ENCODE data around the gene ZNF280A. TPM values are rescaled to one million over a fixed set of nuclear protein-coding genes. Genes with fewer than 3 reads are reported as not detected.

Gene ZNF280A
- 0.63 TPM for polyA plus RNA-seq (2013, experiment 1 of 2)
- 0.56 TPM for polyA plus RNA-seq (2013, experiment 2 of 2)

GRCh38 chr22:22520020-22520656 lies at the start of gene ZNF280A:
ZNF280A (minus strand) TSS chr22:22520270; CDS start chr22:22515630, 4,640 bp downstream.
- Histone ChIP-seq H3K4me1 (ENCODE audit: control insufficient read depth, insufficient read depth, low read length, poor library complexity, severe bottlenecking) (peaks cover 9% of the 10 kb centered on the region), H3K36me3 (ENCODE audit: control insufficient read depth, insufficient read depth, low read length) (no peaks in the 10 kb centered on the region), H3K27ac (ENCODE audit: low read depth, low read length, severe bottlenecking) (no peak within 1 kb of the TSS), H3K9me3 (ENCODE audit: control insufficient read depth, low read length) (no peaks in the 10 kb centered on the region), H3K4me3 (ENCODE audit: extremely low read depth, insufficient read depth, low read length, poor library complexity, severe bottlenecking) (no peak within 1 kb of the TSS)
- WGBS, 2 experiments (ENCODE audit: insufficient coverage in 2 of 2) = 77 to 87% methylated on average over 11 of the region's 12 CpGs

- 76 to 92% methylated on average over 5 of the region's 5 CpGs for WGBS, 2 experiments (ENCODE audit: insufficient coverage in 2 of 2)
- Histone ChIP-seq H3K9me3 (ENCODE audit: control insufficient read depth, low read length) (no peaks in the 10 kb centered on the region), H3K4me3 (ENCODE audit: extremely low read depth, insufficient read depth, low read length, poor library complexity, severe bottlenecking) (no peak overlapping the region), H3K4me1 (ENCODE audit: control insufficient read depth, insufficient read depth, low read length, poor library complexity, severe bottlenecking) (no peaks in the 10 kb centered on the region), H3K27ac (ENCODE audit: low read depth, low read length, severe bottlenecking) (no peak overlapping the region), H3K36me3 (ENCODE audit: control insufficient read depth, insufficient read depth, low read length) (no peaks in the 10 kb centered on the region)
These were observed 49.1 kb upstream of the ZNF280A start for GRCh38 chr22:22569218-22569617.

GRCh38 chr22:22565981-22566380 lies 45.9 kb upstream of the ZNF280A start:
- H3K27ac ChIP-seq (ENCODE audit: low read depth, low read length, severe bottlenecking) = no peak overlapping the region
- H3K4me3 ChIP-seq (ENCODE audit: extremely low read depth, insufficient read depth, low read length, poor library complexity, severe bottlenecking) = no peak overlapping the region
- no CpG with 5 or more reads among the region's 2 CpGs for WGBS, 2 experiments (ENCODE audit: insufficient coverage in 2 of 2)

GRCh38 chr22:22558972-22559603 lies 39.0 kb upstream of the ZNF280A start, which contains the start of gene PRAME:
PRAME (minus strand) TSS chr22:22559265; CDS start chr22:22556832, 2,433 bp downstream.
- WGBS, 2 experiments (ENCODE audit: insufficient coverage in 2 of 2) = 81 to 86% methylated on average over 26 to 27 of the region's 32 CpGs
- H3K27ac ChIP-seq (ENCODE audit: low read depth, low read length, severe bottlenecking) = no peak within 1 kb of the TSS
- no peaks in the 10 kb centered on the region for H3K9me3 ChIP-seq (ENCODE audit: control insufficient read depth, low read length)

More at GRCh38 chr22:22565981-22566380, 45.9 kb upstream of the ZNF280A start:
- Histone ChIP-seq H3K36me3 (ENCODE audit: control insufficient read depth, insufficient read depth, low read length) (no peaks in the 10 kb centered on the region), H3K9me3 (ENCODE audit: control insufficient read depth, low read length) (no peaks in the 10 kb centered on the region), H3K4me1 (ENCODE audit: control insufficient read depth, insufficient read depth, low read length, poor library complexity, severe bottlenecking) (no peaks in the 10 kb centered on the region)

GRCh38 chr22:22558071-22558971 lies 38.3 kb upstream of the ZNF280A start:
- H3K27ac ChIP-seq (ENCODE audit: low read depth, low read length, severe bottlenecking) = no peak overlapping the region
- no peaks in the 10 kb centered on the region for H3K36me3 ChIP-seq (ENCODE audit: control insufficient read depth, insufficient read depth, low read length)
- WGBS, 2 experiments (ENCODE audit: insufficient coverage in 2 of 2) = 95 to 97% methylated on average over 5 to 10 of the region's 25 CpGs

More at GRCh38 chr22:22558972-22559603, 39.0 kb upstream of the ZNF280A start, which contains the start of gene PRAME:
- Histone ChIP-seq H3K36me3 (ENCODE audit: control insufficient read depth, insufficient read depth, low read length) (no peaks in the 10 kb centered on the region), H3K4me1 (ENCODE audit: control insufficient read depth, insufficient read depth, low read length, poor library complexity, severe bottlenecking) (no peaks in the 10 kb centered on the region), H3K4me3 (ENCODE audit: extremely low read depth, insufficient read depth, low read length, poor library complexity, severe bottlenecking) (no peak within 1 kb of the TSS)

GRCh38 chr22:22556995-22557925 lies 37.2 kb upstream of the ZNF280A start:
- H3K4me3 ChIP-seq (ENCODE audit: extremely low read depth, insufficient read depth, low read length, poor library complexity, severe bottlenecking) = no peak overlapping the region
- H3K36me3 ChIP-seq (ENCODE audit: control insufficient read depth, insufficient read depth, low read length) = no peaks in the 10 kb centered on the region
- H3K27ac ChIP-seq (ENCODE audit: low read depth, low read length, severe bottlenecking) = no peak overlapping the region
- H3K9me3 ChIP-seq (ENCODE audit: control insufficient read depth, low read length) = no peaks in the 10 kb centered on the region
- WGBS, 2 experiments (ENCODE audit: insufficient coverage in 2 of 2) = 92 to 93% methylated on average over 24 to 27 of the region's 38 CpGs
- H3K4me1 ChIP-seq (ENCODE audit: control insufficient read depth, insufficient read depth, low read length, poor library complexity, severe bottlenecking) = no peaks in the 10 kb centered on the region

More at GRCh38 chr22:22558071-22558971, 38.3 kb upstream of the ZNF280A start:
- no peak overlapping the region for H3K4me3 ChIP-seq (ENCODE audit: extremely low read depth, insufficient read depth, low read length, poor library complexity, severe bottlenecking)
- no peaks in the 10 kb centered on the region for H3K4me1 ChIP-seq (ENCODE audit: control insufficient read depth, insufficient read depth, low read length, poor library complexity, severe bottlenecking)
- H3K9me3 ChIP-seq (ENCODE audit: control insufficient read depth, low read length) = no peaks in the 10 kb centered on the region

- H3K27ac ChIP-seq (ENCODE audit: low read depth, low read length, severe bottlenecking) = no peak overlapping the region
- H3K9me3 ChIP-seq (ENCODE audit: control insufficient read depth, low read length) = no peaks in the 10 kb centered on the region
- H3K36me3 ChIP-seq (ENCODE audit: control insufficient read depth, insufficient read depth, low read length) = no peaks in the 10 kb centered on the region
- WGBS, 2 experiments (ENCODE audit: insufficient coverage in 2 of 2) = 92 to 93% methylated on average over 11 to 14 of the region's 14 CpGs
- H3K4me3 ChIP-seq (ENCODE audit: extremely low read depth, insufficient read depth, low read length, poor library complexity, severe bottlenecking) = no peak overlapping the region
- no peaks in the 10 kb centered on the region for H3K4me1 ChIP-seq (ENCODE audit: control insufficient read depth, insufficient read depth, low read length, poor library complexity, severe bottlenecking)
These were observed 36.5 kb upstream of the ZNF280A start for GRCh38 chr22:22556578-22556977.

- WGBS, 2 experiments (ENCODE audit: insufficient coverage in 2 of 2) = 86 to 91% methylated on average over 7 to 9 of the region's 9 CpGs
These were observed 35.5 kb upstream of the ZNF280A start for GRCh38 chr22:22555596-22555995.

GRCh38 chr22:22554587-22555284 lies 34.7 kb upstream of the ZNF280A start:
- 83 to 90% methylated on average over 3 to 4 of the region's 4 CpGs for WGBS, 2 experiments (ENCODE audit: insufficient coverage in 2 of 2)
- Histone ChIP-seq H3K9me3 (ENCODE audit: control insufficient read depth, low read length) (no peaks in the 10 kb centered on the region), H3K27ac (ENCODE audit: low read depth, low read length, severe bottlenecking) (no peak overlapping the region), H3K36me3 (ENCODE audit: control insufficient read depth, insufficient read depth, low read length) (no peaks in the 10 kb centered on the region), H3K4me1 (ENCODE audit: control insufficient read depth, insufficient read depth, low read length, poor library complexity, severe bottlenecking) (no peaks in the 10 kb centered on the region), H3K4me3 (ENCODE audit: extremely low read depth, insufficient read depth, low read length, poor library complexity, severe bottlenecking) (no peak overlapping the region)

More at GRCh38 chr22:22555596-22555995, 35.5 kb upstream of the ZNF280A start:
- Histone ChIP-seq H3K9me3 (ENCODE audit: control insufficient read depth, low read length) (no peaks in the 10 kb centered on the region), H3K27ac (ENCODE audit: low read depth, low read length, severe bottlenecking) (no peak overlapping the region), H3K4me1 (ENCODE audit: control insufficient read depth, insufficient read depth, low read length, poor library complexity, severe bottlenecking) (no peaks in the 10 kb centered on the region), H3K36me3 (ENCODE audit: control insufficient read depth, insufficient read depth, low read length) (no peaks in the 10 kb centered on the region), H3K4me3 (ENCODE audit: extremely low read depth, insufficient read depth, low read length, poor library complexity, severe bottlenecking) (no peak overlapping the region)

Data from mesodermal cell (in vitro differentiated cells).